Frontal cortex (tissue), 4 donors: ENCODE measurements around the gene FOXM1. TPM values are rescaled to one million over a fixed set of nuclear protein-coding genes. Genes with fewer than 3 reads are reported as not detected.

Experiments used
- DNase-seq, 2 donors: peaks; one replicate each; pipeline ENCODE4 v3.0.0; 2012; ENCODE audit warnings: low spot score in 2 of 2
- FAIRE-seq: peaks from 2 replicates; lab custom pipeline; 2012; peaks lifted over from hg19 to GRCh38; lab: Jason Lieb, UNC
- total RNA-seq: library from RNA; depleted of rRNA; stranded (reverse); fragments of >200 nt; gene quantifications from one replicate; pipeline ENCODE4 v1.2.3, GENCODE V29; 2014
- donor health status: control.
- donor health status: control.
- donor health status: control.

The FOXM1 gene
- total RNA-seq, 1 donor from 2014 or later, result 0.82 TPM

GRCh38 chr12:2844786-2845185 is 32.2 kb downstream of the FOXM1 start:
- no peak for FAIRE-seq
- DNase-seq, result no peak

DNA sequence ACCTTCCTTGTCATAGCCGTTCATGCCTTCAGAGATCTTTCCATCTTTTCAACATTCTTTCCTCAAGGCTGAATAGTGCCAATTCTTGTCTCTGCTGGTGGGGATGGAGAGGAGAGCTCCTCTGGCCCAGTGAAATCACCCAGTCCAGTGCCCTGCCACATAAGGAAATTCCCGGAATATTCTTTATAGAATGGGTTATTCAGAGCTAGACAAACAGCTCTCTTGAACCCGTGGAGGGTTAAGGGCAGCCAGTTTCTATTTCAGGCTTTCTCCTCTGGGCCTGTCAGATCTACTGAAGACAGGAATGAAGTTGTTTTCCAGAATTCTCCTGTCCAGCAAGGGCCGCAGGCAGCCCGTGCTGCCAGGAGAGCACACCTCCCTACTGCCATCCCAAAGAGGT is 34.0 kb downstream of the FOXM1 start:
- no peak for FAIRE-seq
- no peak for DNase-seq

DNA sequence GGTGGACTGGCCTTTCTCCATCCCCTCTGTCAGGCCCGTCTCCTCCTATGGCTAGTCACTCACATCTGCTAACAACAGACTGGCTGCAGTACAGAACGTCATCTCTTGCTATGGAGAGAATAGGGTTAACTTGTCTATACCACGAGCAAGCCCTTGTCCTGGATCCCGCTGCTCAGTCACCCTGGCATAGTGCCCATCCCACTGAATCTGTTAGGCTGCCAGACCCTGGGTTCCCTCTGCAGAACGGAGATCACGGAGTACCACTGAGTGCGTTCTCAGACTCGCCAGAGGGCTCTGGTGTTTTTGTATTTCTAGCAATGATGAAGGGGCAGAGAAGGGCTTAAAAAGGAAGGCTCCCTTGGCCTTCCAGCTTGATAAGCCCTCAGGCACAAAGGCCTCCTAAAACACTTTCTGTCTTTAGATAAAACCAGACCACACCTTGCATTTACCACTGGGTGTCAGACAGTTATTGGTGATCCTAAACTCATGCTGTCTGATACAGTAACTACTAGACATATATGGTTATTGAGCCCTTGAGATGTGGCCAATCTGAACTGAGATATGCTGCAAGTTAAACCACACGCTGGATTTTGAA is 35.8 kb downstream of the FOXM1 start:
- no peak for FAIRE-seq
- DNase-seq, result no peak

DNA sequence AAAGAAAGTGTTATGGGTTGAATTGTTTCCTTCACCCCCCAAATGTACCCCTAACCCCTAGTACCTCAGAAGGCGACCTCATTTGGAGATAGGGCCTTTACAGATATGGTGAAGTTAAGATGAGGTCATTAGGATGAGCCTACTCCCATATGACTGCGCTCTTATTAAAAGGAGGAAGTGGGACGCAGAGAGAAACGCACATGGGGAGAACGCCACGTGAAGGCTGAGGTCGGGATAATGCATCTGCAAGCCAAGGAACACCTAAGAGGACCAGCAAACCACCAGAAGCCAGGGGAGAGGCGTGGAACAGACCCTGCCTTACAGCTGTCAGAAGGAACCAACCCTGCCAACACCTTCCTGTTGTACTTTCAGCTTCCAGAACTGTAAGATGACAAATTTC is 40.4 kb downstream of the FOXM1 start:
- no peak for FAIRE-seq
- DNase-seq, result no peak

GRCh38 chr12:2835691-2836403 is 41.1 kb downstream of the FOXM1 start:
- FAIRE-seq (no peak), DNase-seq (no peak)

DNA sequence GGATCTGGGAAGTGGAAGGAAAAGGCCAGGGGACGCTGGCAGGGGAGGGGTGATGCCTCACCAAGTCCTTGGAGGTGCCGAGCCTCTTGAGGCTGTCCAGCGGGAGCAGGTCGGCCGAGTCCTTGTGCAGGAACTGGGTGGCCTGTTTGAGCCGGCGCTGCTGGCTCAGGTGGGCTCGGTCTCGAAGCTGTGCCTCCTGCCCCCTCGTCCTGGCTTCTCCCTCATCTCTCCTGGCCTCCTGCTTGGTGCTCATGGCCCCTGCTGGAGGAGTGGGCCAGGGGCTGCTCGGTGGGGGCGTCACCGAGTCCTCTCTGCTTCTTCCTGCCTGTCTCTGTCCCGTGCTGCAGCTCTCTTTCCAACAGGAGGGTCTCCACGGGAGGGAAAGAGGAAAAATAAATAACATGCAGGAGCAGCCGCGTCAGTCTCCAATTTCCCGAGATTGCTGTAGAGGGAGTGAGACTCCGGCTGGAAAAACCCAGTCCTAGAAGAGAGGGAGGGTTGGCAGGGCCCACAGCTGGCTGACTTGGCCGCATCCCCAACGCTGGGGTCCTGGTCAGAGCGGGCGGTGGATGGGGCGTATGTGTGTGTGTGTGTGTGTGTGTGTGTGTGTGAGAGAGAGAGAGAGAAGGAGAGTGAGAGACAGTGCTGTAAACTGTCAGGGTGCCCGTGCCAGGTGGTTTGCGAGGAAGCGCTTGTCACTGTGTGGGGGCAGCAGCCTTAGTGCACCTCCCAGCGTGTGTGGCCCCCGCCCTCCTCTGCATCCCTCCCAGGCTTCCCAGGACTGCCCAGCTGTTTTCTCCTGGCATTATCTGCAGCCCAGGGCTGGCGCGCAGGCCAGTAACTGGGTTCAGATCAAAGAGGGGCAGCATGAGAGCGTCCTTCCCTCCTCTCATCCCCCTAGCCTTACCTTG is 42.1 kb downstream of the FOXM1 start, which contains the start of gene NRIP2:
TSS of gene NRIP2 (minus strand) at position 455 of the 911 bp plus-strand sequence. CDS start at position 403, 52 bp downstream.
- DNase-seq, result peak; percentile 52 to 76
- no peak for FAIRE-seq

- FAIRE-seq (no peak), DNase-seq (no peak)
Measured at GRCh38 chr12:2833810-2834209, 43.2 kb downstream of the FOXM1 start.

DNA sequence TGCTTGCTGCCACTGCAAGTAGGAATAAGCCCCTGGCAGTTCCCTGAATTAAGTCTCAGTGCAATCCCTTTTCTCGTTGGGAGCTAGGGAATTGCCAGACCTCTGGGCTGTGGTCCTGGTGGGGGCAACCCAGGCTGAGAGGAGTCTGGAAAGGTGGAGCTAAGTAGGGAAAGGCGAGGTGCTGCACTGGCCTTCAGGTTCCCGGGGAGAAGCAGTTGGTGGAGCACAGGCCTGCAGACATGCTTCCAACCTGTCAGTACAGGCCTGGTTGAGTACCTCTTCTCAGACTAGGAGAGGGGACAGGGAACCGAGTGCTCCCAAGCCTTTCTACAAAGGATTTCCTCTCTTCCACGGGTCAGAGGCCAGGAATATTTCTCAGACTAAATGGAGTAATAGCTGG is 43.6 kb downstream of the FOXM1 start:
- no peak for FAIRE-seq

DNA sequence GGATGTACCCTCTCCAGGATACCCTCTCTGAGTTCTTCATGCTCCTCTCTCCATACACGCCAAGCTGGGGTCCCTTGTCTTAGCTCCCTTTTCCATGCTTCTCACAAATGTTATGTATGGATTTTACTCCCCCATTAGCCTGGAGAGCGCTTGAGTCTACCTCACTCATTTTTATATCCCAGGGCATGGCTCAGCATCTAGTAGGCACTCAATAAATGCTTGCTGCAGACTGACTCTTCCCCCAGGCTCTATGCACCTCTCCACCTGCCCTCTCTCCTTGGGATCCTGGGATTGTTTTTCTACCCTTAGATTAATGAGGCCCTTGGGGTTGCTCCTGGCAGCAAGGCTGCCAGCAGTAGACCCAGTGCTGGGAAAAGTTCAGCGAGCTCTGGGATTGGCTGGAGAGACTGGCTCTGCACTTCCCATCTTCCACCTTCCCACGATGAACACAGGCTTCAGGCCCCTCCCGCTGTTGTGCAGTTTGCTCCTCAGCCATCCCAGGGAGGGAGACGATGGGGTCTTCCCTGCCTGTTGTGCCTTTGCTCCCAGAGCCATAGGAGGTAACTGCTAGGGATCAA is 44.3 kb downstream of the FOXM1 start:
- no peak for FAIRE-seq
- no peak for DNase-seq

More for the DNA sequence above, 43.6 kb downstream of the FOXM1 start:
- DNase-seq, result no peak

- DNase-seq (no peak), FAIRE-seq (no peak)
Measured at GRCh38 chr12:2829275-2829674, 47.7 kb downstream of the FOXM1 start.

- DNase-seq, result no peak
- no peak for FAIRE-seq
Measured at GRCh38 chr12:2826721-2827515, 50.1 kb downstream of the FOXM1 start.

- DNase-seq, result no peak
- FAIRE-seq, result no peak
Measured at GRCh38 chr12:2826036-2826435, 50.9 kb downstream of the FOXM1 start.

DNA sequence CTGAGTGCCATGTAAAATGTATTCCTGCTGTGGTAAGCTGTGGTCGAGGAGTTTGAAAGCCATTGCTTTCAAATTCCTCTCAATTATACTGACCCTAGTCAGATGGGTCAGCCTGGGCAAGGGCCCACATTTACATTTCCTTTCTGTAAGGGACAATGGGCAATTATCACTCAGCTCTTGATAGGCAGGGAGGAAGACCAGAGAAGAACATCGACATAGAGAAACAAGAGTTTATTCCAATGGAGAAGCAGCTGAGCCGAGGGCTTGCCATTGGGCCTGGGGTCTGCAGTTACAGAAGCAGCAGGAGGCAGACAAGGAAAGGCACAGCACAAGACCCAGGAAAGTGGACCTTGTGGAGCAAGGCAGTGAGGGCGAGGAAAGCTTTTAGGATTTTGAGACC is 51.8 kb downstream of the FOXM1 start:
- DNase-seq (no peak), FAIRE-seq (no peak)

GRCh38 chr12:2824541-2824940 is 52.4 kb downstream of the FOXM1 start:
- DNase-seq (no peak), FAIRE-seq (no peak)

DNA sequence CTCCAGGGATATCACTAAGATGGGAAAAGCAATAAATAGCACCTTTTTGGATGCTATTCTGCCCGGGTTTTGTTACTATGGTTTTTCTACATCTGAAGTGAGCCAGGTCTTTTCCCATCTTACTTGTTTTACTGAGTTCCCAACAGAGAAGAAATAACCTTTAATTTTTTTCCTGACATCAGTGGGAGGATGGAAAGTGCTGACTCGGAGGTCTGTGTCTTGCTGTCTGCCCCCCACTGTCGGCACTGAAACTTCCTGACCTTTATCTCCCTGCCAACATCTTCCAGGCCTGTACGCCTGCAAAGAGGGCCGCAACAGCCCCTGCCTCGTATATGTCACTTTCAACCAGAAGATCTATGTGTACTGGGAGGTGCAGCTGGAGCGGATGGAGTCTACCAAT is 53.5 kb downstream of the FOXM1 start:
- DNase-seq (no peak), FAIRE-seq (no peak)

GRCh38 chr12:2820432-2820831 is 56.5 kb downstream of the FOXM1 start:
- DNase-seq, result no peak
- no peak for FAIRE-seq

DNA sequence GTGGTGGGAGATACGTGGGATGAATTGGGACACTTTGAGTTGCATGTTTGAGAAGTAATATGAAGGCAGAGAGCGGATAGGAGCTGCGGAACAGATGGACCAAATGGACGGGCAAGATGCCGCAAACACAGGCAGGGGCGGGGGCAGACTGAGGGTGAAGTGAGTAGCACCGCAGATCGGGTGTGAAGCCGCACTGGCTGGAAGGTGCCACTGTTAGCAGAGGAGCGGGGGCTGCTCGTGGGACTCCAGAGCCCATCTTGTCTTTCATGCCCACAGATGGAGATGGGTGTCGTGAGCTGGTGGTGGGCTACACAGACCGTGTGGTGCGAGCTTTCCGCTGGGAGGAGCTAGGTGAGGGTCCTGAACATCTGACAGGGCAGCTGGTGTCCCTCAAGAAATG is 57.2 kb downstream of the FOXM1 start:
- FAIRE-seq, result no peak
- DNase-seq, result no peak

DNA sequence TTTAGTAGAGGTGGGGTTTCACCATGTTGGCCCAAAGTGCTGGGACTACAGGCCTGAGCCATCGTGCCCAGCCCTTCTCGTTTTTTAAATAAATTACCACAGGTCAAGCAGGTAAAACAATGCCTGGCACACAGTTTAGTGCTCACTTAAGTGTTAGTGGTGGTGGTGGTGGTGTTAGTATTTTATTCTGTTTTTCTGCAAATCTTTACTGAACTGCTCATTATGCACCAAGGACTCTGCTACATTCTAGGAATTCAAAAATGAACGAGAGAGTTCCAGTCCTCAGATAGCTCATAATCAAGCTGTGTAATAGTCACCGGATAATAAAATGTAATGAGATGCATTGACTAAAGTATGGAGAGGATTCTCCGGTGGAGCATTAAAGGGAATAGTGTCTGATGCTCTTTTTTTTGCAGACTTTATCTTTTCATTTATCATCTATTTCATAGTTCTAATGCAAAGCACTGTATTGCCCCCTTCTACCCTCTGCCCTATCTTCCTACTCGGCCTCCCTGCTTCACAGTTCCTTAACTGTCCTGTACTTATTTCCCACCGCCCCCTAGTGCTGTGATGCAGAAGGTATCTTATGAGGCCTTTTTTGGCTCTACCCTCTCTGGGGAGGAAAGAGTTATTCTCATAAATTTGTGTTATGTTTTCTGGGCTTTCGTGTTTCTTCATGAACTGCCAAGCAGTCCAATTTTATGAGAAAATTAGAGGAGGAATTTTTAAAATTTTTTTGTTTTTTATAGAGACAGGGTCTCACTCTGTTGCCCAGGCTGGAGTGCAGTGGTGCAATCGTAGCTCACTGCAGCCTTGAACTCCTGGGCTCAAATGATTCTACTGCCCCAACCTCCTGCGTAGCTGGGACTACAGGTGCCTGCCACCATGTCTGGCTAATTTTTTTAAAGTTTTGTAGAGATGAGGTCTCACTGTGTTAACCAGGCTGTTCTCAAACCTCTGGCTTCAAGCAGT is 63.5 kb downstream of the FOXM1 start:
- FAIRE-seq (no peak), DNase-seq (peak in 1 of 2 donors; percentile 33)
